GM21786 (cell line): ENCODE measurements around the gene SFXN1.
"Not testable (repeated sequence)": the region's sequence is repeated elsewhere in the genome, so short reads cannot be mapped to it uniquely, and the experiment has no call there.

Experiments used
- ATAC-seq: cut with Tn5 transposase; IDR thresholded peaks from one replicate; pipeline ENCODE4 v1.9.1; 2021; ENCODE audit not compliant: unreplicated experiment

SFXN1 gene

GRCh38 chr5:175493726-175494125 lies 15.4 kb downstream of the SFXN1 start:
- ATAC-seq = no peak

- ATAC-seq = no peak
Measured at GRCh38 chr5:175494264-175495183, 16.2 kb downstream of the SFXN1 start.

- ATAC-seq = no peak
Measured at GRCh38 chr5:175501759-175502158, 23.4 kb downstream of the SFXN1 start.

GRCh38 chr5:175507671-175508070 lies 29.3 kb downstream of the SFXN1 start:
- not testable (repeated sequence) for ATAC-seq

- no peak for ATAC-seq
Measured at GRCh38 chr5:175508896-175509295, 30.5 kb downstream of the SFXN1 start.

- no peak for ATAC-seq
Measured at GRCh38 chr5:175513297-175513696, 34.9 kb downstream of the SFXN1 start.

GRCh38 chr5:175513726-175514125 lies 35.4 kb downstream of the SFXN1 start:
- no peak for ATAC-seq

- ATAC-seq = no peak
Measured at GRCh38 chr5:175516933-175517823, 38.8 kb downstream of the SFXN1 start.

- no peak for ATAC-seq
Measured at GRCh38 chr5:175517824-175518450, 39.6 kb downstream of the SFXN1 start.

- no peak for ATAC-seq
Measured at GRCh38 chr5:175519006-175519405, 40.6 kb downstream of the SFXN1 start.

GRCh38 chr5:175520321-175520720 lies 42.0 kb downstream of the SFXN1 start:
- ATAC-seq = no peak

GRCh38 chr5:175520873-175521272 lies 42.5 kb downstream of the SFXN1 start:
- ATAC-seq = no peak

GRCh38 chr5:175521313-175521833 lies 43.0 kb downstream of the SFXN1 start:
- ATAC-seq = no peak

- ATAC-seq = no peak
Measured at GRCh38 chr5:175523292-175523691, 44.9 kb downstream of the SFXN1 start.

GRCh38 chr5:175524211-175524610 lies 45.9 kb downstream of the SFXN1 start:
- no peak for ATAC-seq

- no peak for ATAC-seq
Measured at GRCh38 chr5:175526691-175527090, 48.3 kb downstream of the SFXN1 start.

GRCh38 chr5:175531361-175531760 lies 53.0 kb downstream of the SFXN1 start:
- ATAC-seq = no peak

GRCh38 chr5:175534070-175534932 lies 55.9 kb downstream of the SFXN1 start:
- peak; percentile 96 for ATAC-seq

- ATAC-seq = not testable (repeated sequence)
Measured at GRCh38 chr5:175535331-175535730, 57.0 kb downstream of the SFXN1 start.

- no peak for ATAC-seq
Measured at GRCh38 chr5:175535796-175536195, 57.4 kb downstream of the SFXN1 start.
